GM12801 (cell line): ENCODE results near the gene MT1H.

ENCODE experiments used
- TF ChIP-seq, protein P1 (sequence below): IDR thresholded peaks from one replicate; pipeline ENCODE4 v1.5.1; 2011; ENCODE audit warnings: control low read depth; ENCODE audit not compliant: insufficient read length; ENCODE audit errors: extremely low read depth

Gene MT1H

DNA sequence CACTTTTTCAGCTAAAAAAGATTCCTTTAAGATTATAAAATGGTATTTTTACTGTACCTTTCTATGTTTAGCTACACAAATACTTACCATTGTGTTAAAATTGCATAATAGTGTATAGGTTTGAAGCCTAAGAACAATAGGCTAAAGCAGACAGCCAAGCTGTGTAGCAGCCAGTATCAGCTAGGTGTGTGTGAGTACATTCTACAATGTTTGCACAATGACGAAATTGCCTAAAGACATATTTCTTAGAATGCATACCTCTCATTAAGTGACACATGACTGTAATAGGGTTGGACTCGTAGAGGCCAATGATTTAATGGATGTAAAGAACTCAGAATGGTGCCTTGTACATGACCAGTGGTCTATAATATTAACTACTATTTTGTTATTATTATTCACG lies 19.8 kb upstream of the MT1H start:
- TF ChIP-seq, protein P1, sequence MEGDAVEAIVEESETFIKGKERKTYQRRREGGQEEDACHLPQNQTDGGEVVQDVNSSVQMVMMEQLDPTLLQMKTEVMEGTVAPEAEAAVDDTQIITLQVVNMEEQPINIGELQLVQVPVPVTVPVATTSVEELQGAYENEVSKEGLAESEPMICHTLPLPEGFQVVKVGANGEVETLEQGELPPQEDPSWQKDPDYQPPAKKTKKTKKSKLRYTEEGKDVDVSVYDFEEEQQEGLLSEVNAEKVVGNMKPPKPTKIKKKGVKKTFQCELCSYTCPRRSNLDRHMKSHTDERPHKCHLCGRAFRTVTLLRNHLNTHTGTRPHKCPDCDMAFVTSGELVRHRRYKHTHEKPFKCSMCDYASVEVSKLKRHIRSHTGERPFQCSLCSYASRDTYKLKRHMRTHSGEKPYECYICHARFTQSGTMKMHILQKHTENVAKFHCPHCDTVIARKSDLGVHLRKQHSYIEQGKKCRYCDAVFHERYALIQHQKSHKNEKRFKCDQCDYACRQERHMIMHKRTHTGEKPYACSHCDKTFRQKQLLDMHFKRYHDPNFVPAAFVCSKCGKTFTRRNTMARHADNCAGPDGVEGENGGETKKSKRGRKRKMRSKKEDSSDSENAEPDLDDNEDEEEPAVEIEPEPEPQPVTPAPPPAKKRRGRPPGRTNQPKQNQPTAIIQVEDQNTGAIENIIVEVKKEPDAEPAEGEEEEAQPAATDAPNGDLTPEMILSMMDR, result no peak

DNA sequence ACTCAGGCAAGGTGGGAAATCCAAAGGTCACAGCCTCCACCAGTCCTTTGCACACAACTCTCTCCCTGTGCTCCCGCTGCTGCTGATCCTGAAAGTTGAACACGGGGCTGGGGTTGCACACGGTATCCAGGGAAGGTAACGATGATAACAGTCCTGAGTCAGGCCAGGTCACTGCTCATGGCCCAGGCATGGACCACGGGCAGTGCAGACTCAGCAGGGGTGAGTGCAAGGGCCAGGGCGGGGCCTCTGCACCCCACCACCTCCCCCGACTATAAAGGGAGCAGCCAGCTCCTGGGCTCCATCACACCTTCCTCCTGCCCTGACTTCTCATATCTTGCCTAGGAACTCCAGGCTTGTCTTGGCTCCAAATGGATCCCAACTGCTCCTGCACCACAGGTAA lies 18.0 kb upstream of the MT1H start, which contains the start of gene MT1B:
MT1B (plus strand) TSS at position 301 of the 400 bp plus-strand sequence; CDS start at position 369, 68 bp downstream.
- TF ChIP-seq, protein P1, result no peak

DNA sequence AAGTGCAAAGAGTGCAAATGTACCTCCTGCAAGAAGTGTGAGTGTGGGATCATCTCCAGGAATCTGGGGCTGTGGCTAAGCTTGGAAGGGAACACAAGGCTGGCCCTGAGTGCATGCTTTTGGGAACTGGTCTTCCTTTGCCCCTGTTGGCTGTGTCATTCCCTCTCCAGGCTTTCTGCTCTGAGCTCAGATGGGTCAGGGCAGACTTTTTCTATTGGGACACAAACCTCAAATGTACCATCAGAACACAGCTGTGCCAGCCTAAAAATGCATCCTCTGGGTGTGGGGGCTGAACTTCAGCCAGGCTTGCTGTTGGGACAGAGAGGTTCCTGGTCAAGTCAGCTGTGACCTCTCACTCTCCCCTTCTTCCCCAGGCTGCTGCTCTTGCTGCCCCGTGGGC lies 17.0 kb upstream of the MT1H start:
- TF ChIP-seq, protein P1, result no peak

DNA sequence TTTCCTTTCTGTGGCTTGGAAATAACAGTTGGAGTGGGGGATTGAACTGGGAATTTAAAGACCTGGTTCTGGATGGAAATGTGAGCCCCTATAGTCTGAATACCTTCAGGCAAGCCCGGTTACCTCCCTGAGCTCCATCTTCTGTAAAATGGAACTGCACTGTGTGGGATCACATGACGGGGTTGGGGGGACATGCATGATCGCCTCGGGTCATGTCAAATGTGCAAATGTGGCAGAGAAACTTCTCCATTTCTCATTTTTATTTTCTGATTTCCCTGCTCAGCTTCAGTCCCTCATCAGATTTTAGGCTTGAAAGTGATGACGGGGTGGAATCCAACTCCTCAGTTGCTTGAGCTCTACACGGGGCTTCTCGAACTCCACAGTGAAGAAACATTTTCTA lies 16.4 kb upstream of the MT1H start:
- TF ChIP-seq, protein P1, result no peak

DNA sequence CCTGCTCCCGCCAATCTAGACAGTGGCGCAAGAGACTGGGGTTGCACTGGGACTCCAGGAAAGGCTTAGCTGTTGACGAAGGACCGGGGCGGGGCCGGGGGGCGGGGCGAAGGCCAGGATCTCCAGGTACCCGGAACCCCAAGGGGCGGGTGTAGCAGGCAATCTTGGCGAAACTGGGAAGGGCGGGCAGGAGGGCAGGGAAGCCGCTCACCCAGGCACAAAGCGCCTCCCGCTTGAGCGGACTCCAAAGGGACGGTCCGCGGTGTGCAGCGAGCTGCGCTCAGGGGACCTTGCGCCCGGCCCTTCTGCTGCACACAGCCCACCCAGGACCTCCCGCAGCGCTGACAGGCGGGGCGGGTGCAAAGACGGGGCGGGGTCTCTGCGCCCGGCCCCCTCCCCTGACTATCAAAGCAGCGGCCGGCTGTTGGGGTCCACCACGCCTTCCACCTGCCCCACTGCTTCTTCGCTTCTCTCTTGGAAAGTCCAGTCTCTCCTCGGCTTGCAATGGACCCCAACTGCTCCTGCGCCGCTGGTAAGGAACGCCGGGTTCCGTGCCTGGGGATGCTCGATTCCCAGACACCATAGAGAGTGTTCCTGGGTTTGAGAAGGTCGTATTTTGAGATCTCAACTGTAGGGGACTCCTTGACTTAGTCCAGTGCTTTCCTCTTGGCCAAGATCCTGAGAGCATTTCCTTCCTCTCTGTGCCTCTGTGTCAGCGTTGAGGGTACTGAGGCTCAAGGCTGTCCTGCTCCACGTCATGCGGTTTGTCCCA lies 11.9 kb upstream of the MT1H start, which contains the start of gene MT1F:
MT1F (plus strand) TSS at position 405 of the 772 bp plus-strand sequence; CDS start at position 505, 100 bp downstream.
- TF ChIP-seq, protein P1, result no peak

DNA sequence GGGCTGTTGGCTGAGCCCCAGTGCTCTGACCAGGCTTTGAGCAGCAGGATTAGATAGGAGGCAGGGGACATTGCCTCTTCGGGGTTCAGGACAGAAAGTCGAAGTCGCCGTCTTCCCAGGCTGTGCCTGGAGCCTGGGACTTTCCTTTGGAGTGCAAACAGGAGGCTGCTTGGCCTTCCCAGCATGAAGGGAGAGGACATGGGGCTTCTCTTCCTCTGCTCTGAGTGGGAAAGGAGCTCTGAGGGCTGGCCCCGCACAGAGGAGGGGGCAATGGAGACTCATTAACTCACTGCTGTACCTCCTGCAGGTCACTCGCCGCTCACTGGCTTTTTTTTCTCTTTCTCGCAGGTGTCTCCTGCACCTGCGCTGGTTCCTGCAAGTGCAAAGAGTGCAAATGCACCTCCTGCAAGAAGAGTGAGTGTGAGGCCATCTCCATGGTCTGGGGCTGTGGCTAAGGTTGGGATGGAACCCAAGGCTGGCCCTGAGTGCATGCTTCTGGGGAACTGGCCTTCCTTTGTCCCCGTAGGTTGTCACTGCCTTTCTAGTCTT lies 11.2 kb upstream of the MT1H start:
- TF ChIP-seq, protein P1, result no peak

DNA sequence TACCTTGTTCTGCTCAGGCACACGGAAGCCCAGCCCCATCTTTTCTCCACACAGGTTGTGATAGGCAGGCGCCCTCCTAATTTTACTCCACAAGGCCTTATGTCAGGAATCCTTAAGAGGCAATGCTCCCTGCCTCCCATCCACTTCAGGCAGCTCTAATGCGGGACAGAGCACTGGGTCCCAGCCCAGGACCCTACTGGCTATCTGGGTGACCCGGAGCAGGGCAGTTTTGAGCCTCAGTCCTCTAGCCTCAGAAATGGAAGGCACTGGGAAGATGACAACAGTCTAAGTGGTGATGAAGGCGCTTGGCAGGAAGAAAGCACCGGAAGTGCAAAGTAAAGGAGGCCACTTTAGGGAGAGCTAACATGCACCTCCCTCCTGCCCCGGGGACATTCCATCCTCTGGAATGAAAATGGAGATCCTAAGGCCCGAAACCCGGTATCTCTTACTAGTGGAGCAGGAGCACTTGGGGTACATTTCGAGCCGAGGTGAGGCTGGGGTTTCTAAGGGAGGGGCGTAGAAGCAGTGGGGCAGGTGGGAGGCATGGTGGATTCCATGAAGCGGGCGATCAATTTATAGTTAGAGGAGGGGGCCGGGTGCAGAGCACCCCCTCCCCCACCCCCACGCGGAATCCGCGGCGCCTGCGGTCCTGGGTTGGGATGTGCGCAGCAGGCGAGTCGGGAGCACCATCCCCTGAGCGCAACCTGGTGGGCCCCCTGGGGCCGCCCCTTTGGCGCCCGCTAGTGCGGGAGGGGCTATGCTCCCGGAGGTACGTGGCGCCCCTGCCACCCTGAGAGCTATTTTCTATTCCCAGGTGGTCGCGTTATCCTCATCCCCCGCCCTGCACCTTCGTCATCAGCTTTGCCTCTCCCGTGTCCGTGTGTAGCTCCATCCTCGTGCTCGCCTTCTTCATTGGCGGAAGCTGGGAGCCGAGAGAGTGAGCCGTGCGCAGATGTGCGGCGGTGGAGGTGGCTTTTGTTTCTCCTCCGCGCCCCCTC lies 7.0 kb upstream of the MT1H start:
- TF ChIP-seq, protein P1, result no peak
